NCI-H128 (cell line): ENCODE measurements around the gene YIPF3.
"Not testable (repeated sequence)": the region's sequence is repeated elsewhere in the genome, so short reads cannot be mapped to it uniquely, and the experiment has no call there.

Experiments
- DNase-seq: peaks from one replicate; lab custom pipeline; 2025; ENCODE audit not compliant: unreplicated experiment; lab: John Stamatoyannopoulos, UW

Gene YIPF3

DNA sequence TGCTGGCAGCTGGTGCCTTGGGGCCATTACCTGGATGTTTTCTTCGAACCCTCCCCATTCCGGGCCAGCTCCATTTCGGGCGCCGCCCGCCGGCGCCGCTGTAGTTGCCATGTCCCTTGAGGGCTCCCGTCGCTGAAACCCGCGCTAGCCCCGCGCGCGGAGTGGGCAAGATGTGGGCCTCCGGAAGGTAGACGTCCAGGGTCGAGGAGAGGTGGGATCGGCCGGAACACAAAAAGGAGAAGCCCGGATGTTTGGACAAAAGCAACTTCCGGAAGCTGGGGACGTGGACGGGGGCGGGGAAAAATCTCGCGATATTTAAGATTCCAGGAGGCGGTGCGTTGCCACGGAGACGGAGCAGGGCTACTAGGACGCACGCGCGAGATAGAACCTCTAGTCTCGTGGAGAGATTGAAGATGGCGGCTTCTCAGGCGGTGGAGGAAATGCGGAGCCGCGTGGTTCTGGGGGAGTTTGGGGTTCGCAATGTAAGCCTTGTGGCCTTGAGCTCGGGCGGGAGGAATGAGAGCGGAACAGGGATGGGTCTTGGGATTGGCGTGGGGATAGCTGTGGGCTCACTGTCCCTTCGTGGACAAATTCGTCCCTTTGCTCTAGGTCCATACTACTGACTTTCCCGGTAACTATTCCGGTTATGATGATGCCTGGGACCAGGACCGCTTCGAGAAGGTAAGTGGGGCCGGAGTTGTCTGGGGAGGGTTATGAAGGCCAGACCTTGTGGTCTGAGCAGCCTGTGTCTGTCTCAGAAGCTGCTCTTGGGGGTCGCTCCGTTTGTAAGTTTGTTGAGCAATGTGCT, at the start of gene YIPF3, which contains the start of gene POLR1C:
YIPF3 (minus strand) TSS at position 230 of the 808 bp plus-strand sequence; CDS start at position 111, 119 bp downstream.
POLR1C (plus strand) TSS at position 393 of the 808 bp plus-strand sequence; CDS start at position 414, 21 bp downstream.
- peak; percentile 97 for DNase-seq

DNA sequence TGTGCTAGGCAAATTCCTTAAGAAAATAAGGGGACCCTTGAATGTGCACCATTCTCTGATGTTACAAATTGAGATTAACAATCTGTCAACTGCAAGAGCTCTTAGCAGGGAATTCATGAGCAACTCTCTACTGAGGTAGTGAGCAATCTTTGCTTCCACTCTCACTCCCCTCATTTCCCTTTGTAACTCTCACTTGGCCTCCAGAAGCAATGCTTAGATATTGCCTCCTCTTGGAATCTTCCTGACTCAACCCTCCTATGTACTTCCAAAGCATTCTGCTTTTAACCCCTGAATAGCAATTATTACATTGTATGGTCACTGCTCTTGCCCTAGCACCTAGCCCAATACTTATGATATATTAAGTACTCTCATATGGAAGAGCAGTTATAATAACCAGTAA, 42.6 kb upstream of the YIPF3 start:
- DNase-seq: no peak

DNA sequence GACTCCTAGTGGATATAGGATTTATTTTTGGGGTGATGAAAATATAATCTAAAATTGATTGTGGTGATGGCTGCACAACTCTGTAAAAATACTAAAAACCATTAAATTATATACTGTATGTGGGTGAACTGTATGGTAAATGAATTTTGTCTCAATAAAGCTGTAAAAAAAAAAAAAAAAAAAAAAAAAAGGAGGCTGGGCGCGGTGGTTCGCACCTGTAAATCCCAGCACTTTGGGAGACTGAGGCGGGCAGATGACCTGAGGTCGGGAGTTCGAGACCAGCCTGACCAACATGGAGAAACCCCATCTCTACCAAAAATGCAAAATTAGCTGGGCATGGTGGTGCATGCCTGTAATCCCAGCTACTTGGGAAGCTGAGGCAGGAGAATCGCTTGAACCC, 40.9 kb upstream of the YIPF3 start:
- DNase-seq: not testable (repeated sequence)

DNA sequence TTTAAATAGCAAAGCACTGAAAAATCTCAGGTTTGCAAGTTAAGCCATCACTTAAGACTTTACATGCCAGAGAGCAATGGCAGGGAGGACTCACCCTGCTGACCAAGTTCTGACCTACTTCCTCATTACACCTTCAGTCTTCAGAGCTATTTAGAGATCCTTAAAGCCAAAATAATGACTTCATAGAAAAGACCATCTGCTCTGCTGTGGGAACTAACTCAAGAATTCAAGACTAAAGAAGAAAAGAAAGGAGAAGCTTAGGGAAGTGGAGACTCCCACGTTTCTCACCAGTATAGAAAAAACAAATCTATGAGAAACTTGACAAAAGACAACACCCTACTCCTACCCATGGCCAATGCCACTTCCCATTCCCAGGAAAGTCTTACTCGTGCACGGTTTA, 30.5 kb upstream of the YIPF3 start:
- DNase-seq: no peak

DNA sequence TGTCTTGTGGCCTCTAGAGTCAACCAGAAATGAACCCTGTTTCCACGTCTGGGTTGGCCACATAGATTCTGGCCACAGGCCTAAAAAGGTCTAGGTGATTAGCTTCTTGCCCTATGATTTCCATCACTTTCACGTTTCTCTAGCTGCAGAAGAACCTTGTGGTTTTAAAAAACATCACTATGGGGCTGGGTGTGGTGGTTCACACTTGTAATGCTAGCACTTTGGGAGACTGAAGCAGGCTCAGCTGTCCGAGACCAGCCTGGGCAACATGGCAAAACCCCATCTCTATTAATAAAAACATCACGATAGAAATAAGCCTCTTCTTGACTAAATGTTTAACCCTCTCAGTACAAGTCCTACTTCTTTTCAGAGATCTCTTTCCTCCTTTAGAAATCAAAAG, 27.7 kb upstream of the YIPF3 start:
- no peak for DNase-seq

DNA sequence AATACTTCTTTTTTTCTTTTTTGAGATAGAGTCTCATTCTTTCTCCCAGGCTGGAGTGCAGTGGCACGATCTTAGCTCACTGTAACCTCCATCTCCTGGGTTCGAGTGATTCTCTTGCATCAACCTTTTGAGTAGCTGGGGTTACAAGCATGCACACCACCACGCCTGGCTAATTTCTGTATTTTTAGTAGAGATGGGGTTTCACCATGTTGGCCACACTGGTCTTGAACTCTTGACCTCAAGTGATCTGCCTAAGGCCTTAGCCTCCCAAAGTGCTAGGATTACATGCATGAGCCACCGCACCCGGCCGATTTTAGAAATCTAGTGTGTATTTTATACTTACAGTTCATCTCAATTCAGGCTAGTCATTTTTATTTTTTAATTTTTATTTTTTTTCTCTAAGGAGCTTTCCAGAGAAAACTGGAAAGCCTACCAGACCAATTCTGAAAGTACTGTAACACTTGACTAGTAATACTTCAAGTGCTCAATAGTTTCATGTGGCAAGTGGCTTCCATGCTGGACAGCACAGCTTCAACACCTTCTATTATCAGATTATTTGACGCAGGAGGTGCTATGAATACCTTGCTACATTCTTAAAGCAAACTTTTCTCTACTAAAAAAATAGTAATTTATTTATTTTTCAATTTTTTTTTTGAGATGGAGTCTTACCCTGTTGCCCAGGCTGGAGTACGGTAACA, 25.2 kb upstream of the YIPF3 start:
- DNase-seq: no peak

GRCh38 chr6:43540507-43540906, 23.8 kb upstream of the YIPF3 start:
- DNase-seq: no peak

DNA sequence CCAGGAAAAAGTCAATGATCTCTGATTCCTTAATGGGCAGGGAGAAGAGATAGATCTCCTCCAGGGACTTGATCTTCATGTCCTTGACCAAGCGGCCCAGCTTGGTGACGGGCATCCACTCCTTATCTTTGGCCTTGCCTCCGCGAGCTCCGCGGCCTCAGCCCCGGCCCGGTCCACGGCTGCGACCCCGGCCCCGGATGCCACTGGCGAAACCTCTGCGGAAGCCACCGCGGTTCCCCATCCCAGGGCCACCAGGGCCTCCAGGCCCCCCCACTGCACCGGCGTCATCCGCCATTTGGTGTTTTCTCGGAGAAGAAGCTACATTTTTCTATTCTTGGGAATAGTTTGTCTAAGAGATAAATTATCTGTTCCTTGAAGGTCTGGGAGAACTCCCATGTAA, 22.7 kb upstream of the YIPF3 start:
- DNase-seq: not testable (repeated sequence)

- DNase-seq: not testable (repeated sequence)
These were observed 22.3 kb upstream of the YIPF3 start for GRCh38 chr6:43538986-43539385.

- DNase-seq: no peak
These were observed 15.5 kb upstream of the YIPF3 start for GRCh38 chr6:43532201-43532600.

DNA sequence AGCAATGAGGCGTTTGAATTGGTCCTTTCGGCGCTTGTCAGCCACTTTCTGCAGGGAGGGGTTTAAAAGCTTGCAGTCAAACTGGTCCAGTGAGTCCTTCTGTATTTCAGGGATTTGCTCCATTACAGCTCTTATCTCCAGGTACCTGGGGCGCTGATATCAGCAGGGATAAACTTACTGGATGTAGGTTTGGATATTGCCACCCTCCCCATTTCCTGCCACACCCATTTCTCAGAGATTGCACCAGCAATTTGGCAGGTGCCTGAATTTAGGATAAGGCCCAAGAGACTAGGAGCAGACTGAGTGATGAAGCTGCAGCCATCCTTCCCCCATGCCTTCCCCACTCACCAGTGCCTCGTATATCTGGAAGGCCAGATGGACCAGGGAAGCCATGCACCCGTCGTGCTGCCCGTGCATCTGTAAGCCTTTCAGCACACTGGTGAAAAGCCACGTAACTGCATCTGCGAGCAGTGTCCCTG, 7.8 kb upstream of the YIPF3 start:
- no peak for DNase-seq

GRCh38 chr6:43523284-43523683, 6.6 kb upstream of the YIPF3 start:
- no peak for DNase-seq

- no peak for DNase-seq
These were observed 6.0 kb upstream of the YIPF3 start for GRCh38 chr6:43522547-43523261.

GRCh38 chr6:43521836-43522235, 5.1 kb upstream of the YIPF3 start:
- DNase-seq: no peak

DNA sequence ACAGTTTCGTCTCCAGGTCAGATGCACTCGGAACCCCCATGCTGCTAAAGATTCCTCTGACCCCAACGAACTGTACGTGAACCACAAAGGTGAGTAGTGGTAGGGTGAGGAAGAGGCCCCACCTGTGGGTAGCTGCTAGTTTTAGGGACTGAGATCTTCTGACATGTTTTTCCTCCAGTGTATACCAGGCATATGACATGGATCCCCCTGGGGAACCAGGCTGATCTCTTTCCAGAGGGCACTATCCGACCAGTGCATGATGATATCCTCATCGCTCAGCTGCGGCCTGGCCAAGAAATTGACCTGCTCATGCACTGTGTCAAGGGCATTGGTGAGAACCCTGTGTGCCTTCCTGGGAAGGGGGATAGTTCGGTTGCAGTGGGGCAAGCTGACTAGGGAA, 3.4 kb upstream of the YIPF3 start:
- DNase-seq: no peak

DNA sequence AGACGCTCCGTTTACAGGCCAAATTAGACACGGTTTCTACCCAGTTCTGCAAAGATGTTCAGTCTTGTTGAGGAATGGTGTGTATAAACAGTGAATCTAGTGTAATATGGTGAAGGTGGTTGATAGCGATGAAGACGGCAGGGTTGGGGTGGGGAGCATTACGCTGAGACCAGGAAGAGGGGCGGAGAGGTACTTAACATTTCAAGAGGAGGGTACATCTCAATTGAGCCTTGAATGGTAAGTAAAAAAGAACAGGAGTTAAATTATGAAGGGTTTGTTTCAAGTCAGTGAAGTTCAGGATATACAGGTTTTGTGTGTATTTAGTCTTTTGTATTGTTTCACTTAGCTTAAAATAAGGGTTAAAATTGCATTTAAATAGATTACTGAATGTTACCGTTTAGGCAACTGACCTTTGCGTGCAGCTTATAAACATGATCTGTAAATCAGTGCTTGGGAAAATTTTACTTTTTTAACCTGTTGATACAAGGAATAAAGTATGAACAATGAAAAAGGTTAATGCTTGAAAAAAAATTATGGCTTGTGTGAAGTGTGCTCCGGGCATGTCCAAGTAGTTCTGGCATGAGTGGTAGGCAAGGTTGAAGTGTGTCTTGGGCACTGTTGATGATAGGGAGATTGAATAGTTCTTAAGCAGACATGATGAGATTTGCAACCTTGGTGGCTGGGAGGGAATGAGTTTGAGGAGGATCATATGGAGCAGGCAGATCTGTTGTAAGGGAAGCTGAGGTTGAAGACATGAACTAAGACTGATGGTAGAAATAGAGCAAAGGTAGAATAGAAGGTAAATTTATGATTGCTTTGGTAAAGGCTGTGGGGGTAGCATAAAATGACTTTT, 1.0 kb upstream of the YIPF3 start:
- DNase-seq: no peak

DNA sequence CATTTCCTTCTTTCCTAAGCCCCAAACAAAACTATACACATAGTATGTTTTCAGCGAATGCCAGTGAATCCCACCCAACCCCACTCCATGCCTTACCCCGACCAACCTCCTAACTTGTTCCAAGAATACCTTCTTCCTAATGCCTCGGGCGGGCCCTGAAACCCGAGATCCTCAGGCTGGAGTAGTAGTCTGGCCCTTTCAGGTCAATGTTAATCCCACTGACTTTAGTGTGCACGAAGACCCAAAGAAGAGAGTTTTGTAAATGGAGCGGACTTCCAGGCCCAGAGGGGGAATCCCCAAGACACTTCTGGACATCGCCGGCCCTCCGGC, 394 bp downstream of the YIPF3 start:
- no peak for DNase-seq

DNA sequence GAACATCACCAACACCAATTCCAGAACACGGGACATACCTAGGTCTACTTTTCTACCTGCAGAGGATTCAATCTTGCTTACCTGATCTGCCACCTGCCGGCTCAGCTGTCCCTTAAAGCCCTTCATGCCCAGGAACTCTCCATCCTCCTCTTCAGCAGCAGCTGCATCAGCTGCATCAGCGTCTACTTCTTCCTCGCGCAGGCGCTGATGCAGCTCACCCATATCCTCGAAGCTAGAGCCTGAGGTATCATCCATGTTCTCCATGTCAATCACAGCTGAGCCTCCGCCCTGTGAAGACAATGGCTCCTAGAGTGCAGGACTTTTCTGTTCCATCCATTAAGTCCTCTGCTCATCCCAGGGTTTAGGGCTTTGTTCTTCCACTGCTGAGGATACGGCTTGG, 918 bp downstream of the YIPF3 start:
- no peak for DNase-seq

GRCh38 chr6:43511824-43512415, 4.8 kb downstream of the YIPF3 start:
- DNase-seq: no peak

GRCh38 chr6:43510827-43511163, 5.9 kb downstream of the YIPF3 start:
- no peak for DNase-seq
